Choroid plexus epithelial cell (primary cell): ENCODE data around the gene RBFOX1.

Experiments
- DNase-seq: peaks from one replicate; pipeline ENCODE4 v3.0.0-alpha.2; 2010; ENCODE audit warnings: low read depth
- H3K4me3 ChIP-seq: 2 replicates; pipeline ENCODE4 v1.5.1; 2011; ENCODE audit warnings: low read depth, mild to moderate bottlenecking, control low read depth, low read length, moderate library complexity
- CTCF ChIP-seq: conservative IDR thresholded peaks from 2 replicates; pipeline ENCODE4 v1.5.1; 2011; ENCODE audit warnings: low read depth, mild to moderate bottlenecking, control low read depth, inconsistent platforms, low read length, moderate library complexity

Gene RBFOX1

DNA sequence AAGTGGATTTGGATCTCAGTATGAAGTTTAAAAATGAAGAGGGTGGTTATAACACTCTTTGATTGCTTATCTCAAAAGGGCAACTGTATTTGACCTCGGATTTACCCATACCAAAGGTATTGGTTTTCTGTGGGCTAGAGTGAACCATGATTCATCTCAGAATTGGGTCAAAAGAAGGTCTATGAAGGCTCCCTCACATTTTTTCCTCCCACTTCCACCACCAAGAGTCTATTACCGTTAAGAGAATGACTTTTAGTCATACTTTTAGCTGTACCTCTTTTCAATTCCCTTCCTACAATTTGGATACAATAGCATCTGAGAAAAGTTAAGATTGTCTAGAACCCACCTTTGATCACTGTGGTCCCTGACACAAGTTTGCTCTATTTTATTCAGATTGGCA, 280.9 kb downstream of the RBFOX1 start:
- no peak for DNase-seq
- TF ChIP-seq CTCF = no peak
- no peak overlapping the region for H3K4me3 ChIP-seq

GRCh38 chr16:7614021-7614795, 281.6 kb downstream of the RBFOX1 start:
- no peak for TF ChIP-seq CTCF
- no peak overlapping the region for H3K4me3 ChIP-seq
- no peak for DNase-seq

DNA sequence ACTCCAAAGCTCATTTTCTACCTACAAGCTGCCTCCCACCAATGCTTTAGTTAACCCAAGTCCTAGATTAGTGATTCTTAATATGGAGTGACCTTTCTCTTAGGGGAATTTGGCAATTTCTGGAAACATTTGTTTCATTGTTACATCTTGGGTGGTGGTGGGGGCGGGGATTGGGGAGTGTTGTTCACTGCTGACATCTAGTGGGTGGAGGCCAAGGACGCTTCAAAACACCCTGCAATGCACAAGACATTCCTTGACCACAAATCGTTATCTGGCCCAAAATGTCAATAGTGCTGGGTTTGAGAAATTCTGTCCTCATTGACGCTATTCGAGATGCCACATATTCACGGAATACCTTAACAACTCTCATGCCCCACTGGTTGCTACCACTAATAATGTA, 282.9 kb downstream of the RBFOX1 start:
- no peak overlapping the region for H3K4me3 ChIP-seq
- no peak for DNase-seq
- TF ChIP-seq CTCF = no peak

- DNase-seq = no peak
- no peak overlapping the region for H3K4me3 ChIP-seq
- TF ChIP-seq CTCF = no peak
Measured at GRCh38 chr16:7624871-7625766, 292.5 kb downstream of the RBFOX1 start.

- DNase-seq = no peak
- TF ChIP-seq CTCF = no peak
Measured at GRCh38 chr16:7628981-7629380, 296.3 kb downstream of the RBFOX1 start.

DNA sequence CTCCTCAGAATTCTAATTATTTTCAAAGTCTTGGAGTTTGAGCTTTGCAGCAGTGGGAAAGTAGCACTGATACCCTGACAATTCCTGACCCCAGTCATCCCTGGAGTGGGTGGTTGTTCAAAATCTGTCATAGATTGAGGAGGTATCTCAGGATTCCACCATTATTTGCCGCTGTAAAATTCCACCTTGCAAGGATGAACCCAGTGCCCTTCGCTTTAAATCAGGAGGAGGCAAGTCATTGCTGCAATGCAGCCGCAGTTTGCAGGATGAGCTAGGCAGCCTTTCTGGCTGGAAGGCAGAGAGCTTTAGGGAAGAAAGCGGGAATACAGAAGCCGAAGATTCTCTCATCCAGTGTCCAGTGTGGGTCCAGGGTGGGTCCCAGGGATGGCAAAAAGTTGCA, 296.9 kb downstream of the RBFOX1 start:
- TF ChIP-seq CTCF = no peak
- no peak for DNase-seq
- no peak overlapping the region for H3K4me3 ChIP-seq

More at GRCh38 chr16:7628981-7629380, 296.3 kb downstream of the RBFOX1 start:
- no peak overlapping the region for H3K4me3 ChIP-seq

GRCh38 chr16:7637446-7637845, 304.8 kb downstream of the RBFOX1 start:
- no peak for TF ChIP-seq CTCF
- DNase-seq = no peak
- no peak overlapping the region for H3K4me3 ChIP-seq
